HG03159 (cell line): ENCODE data around the gene GPSM1.
"Not testable (repeated sequence)": the region's sequence is repeated elsewhere in the genome, so short reads cannot be mapped to it uniquely, and the experiment has no call there.

Experiments
- ATAC-seq: cut with Tn5 transposase; IDR thresholded peaks from one replicate; pipeline ENCODE4 v1.9.1; 2021; ENCODE audit warnings: mild to moderate bottlenecking, moderate library complexity; ENCODE audit not compliant: unreplicated experiment

The GPSM1 gene

GRCh38 chr9:136316896-136317676 lies 10.3 kb upstream of the GPSM1 start:
- no peak for ATAC-seq

- ATAC-seq: no peak
These were observed 9.6 kb upstream of the GPSM1 start for GRCh38 chr9:136317695-136318094.

GRCh38 chr9:136318111-136318775 lies 9.1 kb upstream of the GPSM1 start:
- ATAC-seq: no peak

- no peak for ATAC-seq
These were observed 8.5 kb upstream of the GPSM1 start for GRCh38 chr9:136318776-136319241.

GRCh38 chr9:136319244-136319643 lies 8.1 kb upstream of the GPSM1 start:
- ATAC-seq: not testable (repeated sequence)

GRCh38 chr9:136319955-136320354 lies 7.4 kb upstream of the GPSM1 start:
- not testable (repeated sequence) for ATAC-seq

GRCh38 chr9:136320972-136321371 lies 6.4 kb upstream of the GPSM1 start:
- ATAC-seq: not testable (repeated sequence)

GRCh38 chr9:136321561-136321960 lies 5.8 kb upstream of the GPSM1 start:
- ATAC-seq: no peak

- ATAC-seq: no peak
These were observed 4.5 kb upstream of the GPSM1 start for GRCh38 chr9:136322756-136323330.

- no peak for ATAC-seq
These were observed 4.0 kb upstream of the GPSM1 start for GRCh38 chr9:136323371-136323789.

GRCh38 chr9:136324501-136325300 lies 2.6 kb upstream of the GPSM1 start:
- ATAC-seq: no peak

GRCh38 chr9:136325358-136325757 lies 2.0 kb upstream of the GPSM1 start:
- no peak for ATAC-seq

GRCh38 chr9:136326061-136326760 lies 1.1 kb upstream of the GPSM1 start:
- no peak for ATAC-seq

- ATAC-seq: no peak
These were observed 507 bp upstream of the GPSM1 start for GRCh38 chr9:136326761-136327303.

- no peak for ATAC-seq
These were observed 777 bp downstream of the GPSM1 start for GRCh38 chr9:136328011-136328621.

GRCh38 chr9:136328622-136329041 lies 1.3 kb downstream of the GPSM1 start:
- no peak for ATAC-seq

- ATAC-seq: no peak
These were observed 1.9 kb downstream of the GPSM1 start for GRCh38 chr9:136329211-136329627.

- ATAC-seq: no peak
These were observed 2.5 kb downstream of the GPSM1 start for GRCh38 chr9:136329636-136330405.

- ATAC-seq: no peak
These were observed 3.2 kb downstream of the GPSM1 start for GRCh38 chr9:136330406-136330990.
